Stimulated activated naive B cell treated with anti-CD40 and anti-IgM and Interleukin-4, amounts not matched to agents 10 μg/mL and 1 μg/mL and 100 μg/mL, for 72 hours (primary cell): Measurements from ENCODE around the gene STK39.

ENCODE experiments used
- ATAC-seq, 2 donors: fragments of 150-1000 bp; cut with Tn5 transposase; replicated peaks; 2 replicates each; pipeline ENCODE4 v1.10.0; 2021; ENCODE audit warnings: moderate library complexity in 1 of 2
- DNase-seq: peaks from one replicate; pipeline ENCODE4 v3.0.0; 2021
- H3K27ac Mint-ChIP-seq: one replicate; pipeline ENCODE4 v1.8.0; 2022; ENCODE audit warnings: mild to moderate bottlenecking, mixed read lengths
- H3K27me3 Mint-ChIP-seq, 2 donors: one replicate each; pipeline ENCODE4 v1.8.0; 2022; ENCODE audit warnings: mixed read lengths in 2 of 2
- H3K36me3 Mint-ChIP-seq, 2 donors: one replicate each; pipeline ENCODE4 v1.8.0; 2022; ENCODE audit warnings: mixed read lengths in 2 of 2, mild to moderate bottlenecking in 1 of 2
- H3K4me1 Mint-ChIP-seq, 2 donors: one replicate each; pipeline ENCODE4 v1.8.0; 2022; ENCODE audit warnings: mixed read lengths in 2 of 2, mild to moderate bottlenecking in 1 of 2
- H3K4me3 Mint-ChIP-seq, 2 donors: one replicate each; pipeline ENCODE4 v1.8.0; 2022; ENCODE audit warnings: mild to moderate bottlenecking in 2 of 2, mixed read lengths in 2 of 2, moderate library complexity in 1 of 2
- H3K9me3 Mint-ChIP-seq, 2 donors: one replicate each; pipeline ENCODE4 v1.8.0; 2022; ENCODE audit warnings: mixed read lengths in 2 of 2, mild to moderate bottlenecking in 1 of 2

The STK39 gene

DNA sequence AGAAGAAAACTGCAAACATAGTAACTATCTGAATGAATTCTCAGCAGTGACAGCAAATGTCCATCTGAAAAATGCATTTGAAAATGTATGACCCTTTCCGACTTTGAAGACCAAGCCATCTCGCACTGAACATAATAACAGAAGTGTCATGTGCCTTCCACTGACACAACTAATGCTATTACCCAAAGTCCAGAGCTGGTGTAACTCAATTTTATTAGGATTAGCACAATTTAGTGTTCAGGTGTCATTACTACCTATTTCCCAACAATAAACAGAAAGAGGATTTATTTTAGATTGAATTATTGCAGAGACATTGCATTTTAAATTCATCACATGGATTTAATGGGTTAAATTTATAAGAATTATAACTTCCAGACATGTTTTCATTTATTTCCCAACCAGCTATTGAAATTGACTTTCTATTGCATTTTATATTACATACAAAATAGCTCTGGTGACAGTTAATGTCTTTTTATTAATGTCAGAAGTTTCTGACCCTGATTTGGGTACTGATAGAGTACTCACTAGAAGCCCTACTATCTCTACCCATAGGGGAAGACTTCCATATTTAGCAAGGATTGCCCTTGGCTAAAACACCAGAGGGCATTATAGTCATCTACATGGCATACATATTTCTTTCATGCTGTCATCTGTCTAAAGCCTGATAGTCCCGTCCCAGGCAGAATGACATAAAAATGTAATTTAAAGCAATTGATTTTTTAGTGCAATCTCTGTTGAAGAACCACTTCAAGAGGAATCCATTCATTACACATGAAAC, 7.0 kb upstream of the STK39 start:
- ATAC-seq (no peak), DNase-seq (no peak)
- H3K4me3 Mint-ChIP-seq, result no peak overlapping the region
- peaks cover 3 to 9% of the 10 kb centered on the region in 2 donors for H3K36me3 Mint-ChIP-seq
- no peaks in the 10 kb centered on the region for H3K27me3 Mint-ChIP-seq
- H3K4me1 Mint-ChIP-seq, result peaks cover 0 to 2% of the 10 kb centered on the region in 2 donors
- H3K27ac Mint-ChIP-seq, result no peak overlapping the region
- H3K9me3 Mint-ChIP-seq, result peaks cover 8 to 11% of the 10 kb centered on the region in 2 donors

DNA sequence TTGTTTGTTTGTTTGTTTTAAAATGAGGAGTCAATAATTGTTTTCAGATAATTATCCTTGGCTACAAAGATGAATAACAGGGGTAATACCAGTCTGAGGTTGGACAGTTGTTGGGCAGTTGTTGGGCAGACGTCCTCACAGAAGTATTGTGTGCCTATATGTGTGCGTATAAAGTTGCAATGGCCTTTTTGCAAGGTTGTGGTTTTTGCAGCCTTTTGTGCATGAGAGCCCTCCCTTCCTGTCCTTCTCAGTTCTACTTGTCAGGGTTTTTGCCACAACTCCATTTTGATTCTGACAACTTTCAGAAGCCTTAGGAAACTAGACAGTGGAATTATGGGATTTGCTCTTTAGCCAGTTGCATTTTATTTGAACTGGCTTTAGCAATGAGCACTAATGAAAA, 6.0 kb upstream of the STK39 start:
- H3K27me3 Mint-ChIP-seq, result no peaks in the 10 kb centered on the region
- DNase-seq, result no peak

DNA sequence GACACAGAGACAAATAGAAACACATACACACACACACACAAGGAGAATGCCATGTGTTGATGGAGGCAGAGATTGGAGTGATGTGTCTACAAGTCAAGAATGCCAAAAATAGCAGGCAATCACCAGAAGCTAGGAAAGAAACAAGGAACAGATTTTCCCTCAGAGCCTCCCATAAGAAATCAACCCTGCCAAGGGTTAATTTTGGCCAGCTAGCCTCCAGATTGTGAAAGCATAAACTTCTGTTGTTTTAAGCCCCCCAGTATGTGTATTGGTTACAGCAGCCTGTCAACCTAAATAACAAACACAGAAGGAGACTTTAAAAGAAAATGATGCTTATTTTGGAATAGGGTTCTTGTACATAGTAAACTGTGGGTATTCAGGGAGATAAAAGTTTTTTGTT, 5.6 kb upstream of the STK39 start:
- Mint-ChIP-seq H3K36me3 (peaks cover 0 to 3% of the 10 kb centered on the region in 2 donors), H3K9me3 (no peaks in the 10 kb centered on the region), H3K4me3 (no peak overlapping the region), H3K27ac (no peak overlapping the region), H3K4me1 (peaks cover 0 to 2% of the 10 kb centered on the region in 2 donors), H3K27me3 (no peaks in the 10 kb centered on the region)
- ATAC-seq (no peak), DNase-seq (no peak)

More for the DNA sequence above, 6.0 kb upstream of the STK39 start:
- no peak overlapping the region for H3K27ac Mint-ChIP-seq
- peaks cover 0 to 2% of the 10 kb centered on the region in 2 donors for H3K4me1 Mint-ChIP-seq
- no peak for ATAC-seq
- H3K36me3 Mint-ChIP-seq, result peaks cover 1 to 3% of the 10 kb centered on the region in 2 donors
- H3K4me3 Mint-ChIP-seq, result no peak overlapping the region
- peaks cover 0 to 3% of the 10 kb centered on the region in 2 donors for H3K9me3 Mint-ChIP-seq

DNA sequence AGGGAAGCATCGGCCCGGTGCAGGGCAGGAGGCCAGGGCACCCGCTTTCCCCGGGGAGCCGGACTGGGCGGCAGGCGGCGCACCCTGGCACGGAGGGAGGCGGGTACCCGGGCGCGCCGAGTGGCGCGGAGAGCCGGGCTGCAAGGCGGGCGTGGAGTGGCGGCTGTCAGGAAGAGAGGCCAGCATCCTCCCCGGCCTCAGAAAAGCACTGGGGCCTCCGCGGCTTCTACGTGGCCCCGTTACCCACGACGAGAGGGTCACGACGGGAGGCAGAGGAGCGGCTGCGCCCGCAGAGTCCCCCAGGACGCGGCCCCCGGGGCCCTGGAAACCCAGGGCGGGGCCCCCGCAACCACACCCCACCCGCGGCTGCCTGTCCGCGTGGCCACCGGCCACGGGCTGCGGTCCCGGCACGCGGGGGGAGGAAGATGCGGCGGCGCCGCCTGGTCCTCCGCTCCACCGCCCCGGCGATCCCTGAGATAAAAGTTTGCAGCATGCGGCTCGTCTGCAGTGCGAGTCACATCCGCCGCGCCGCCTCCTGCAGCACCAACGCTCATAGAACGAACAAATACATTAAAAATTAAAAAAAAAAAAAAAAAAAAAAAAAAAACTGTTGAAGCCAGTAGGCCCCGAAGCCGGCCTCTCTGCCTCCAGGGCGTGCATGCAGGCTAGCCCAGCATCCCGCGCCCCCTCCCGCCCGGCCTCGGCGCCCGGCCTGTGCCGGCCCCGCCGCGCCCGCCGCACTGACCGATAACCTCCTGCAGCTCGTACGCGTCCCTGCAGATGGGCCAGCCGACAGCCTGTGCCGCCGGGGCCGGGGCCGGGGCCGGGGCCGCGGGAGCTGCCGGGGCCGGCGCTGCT, 683 bp downstream of the STK39 start:
- Mint-ChIP-seq H3K4me1 (peaks cover 6 to 8% of the 10 kb centered on the region in 2 donors), H3K36me3 (peaks cover 2 to 6% of the 10 kb centered on the region in 2 donors), H3K27ac (peak overlapping the region; percentile 93), H3K27me3 (no peaks in the 10 kb centered on the region), H3K9me3 (no peaks in the 10 kb centered on the region), H3K4me3 (peak overlapping the region; percentile 85 to 93)
- ATAC-seq (peak; percentile 66 to 70), DNase-seq (peak; percentile 64)

DNA sequence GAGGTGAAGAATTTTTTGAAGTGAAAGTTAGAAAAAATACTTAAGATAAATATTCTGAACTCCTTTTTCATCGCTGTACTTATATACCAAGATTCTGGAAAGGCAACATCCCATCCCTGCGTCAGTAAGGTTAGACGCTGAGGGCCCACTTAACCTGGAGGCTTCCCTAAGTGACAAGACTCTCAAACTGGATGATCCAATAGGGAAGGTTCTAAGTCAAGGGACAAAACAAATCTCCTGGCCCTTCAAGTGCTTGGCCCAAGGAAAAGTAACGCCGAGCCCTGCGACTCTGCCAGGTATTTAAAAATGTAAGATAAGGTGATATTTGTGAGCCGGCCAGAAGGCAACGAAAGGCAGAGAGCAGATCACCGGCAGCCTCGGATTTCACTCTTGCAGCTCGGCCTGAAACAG, 1.3 kb downstream of the STK39 start:
- ATAC-seq, result no peak
- H3K27me3 Mint-ChIP-seq, result no peaks in the 10 kb centered on the region
- no peaks in the 10 kb centered on the region for H3K9me3 Mint-ChIP-seq
- peaks cover 2 to 6% of the 10 kb centered on the region in 2 donors for H3K36me3 Mint-ChIP-seq
- H3K27ac Mint-ChIP-seq, result peak overlapping the region; percentile 87
- DNase-seq, result no peak
- H3K4me3 Mint-ChIP-seq, result peak overlapping the region; percentile 85 to 93
- peaks cover 6 to 8% of the 10 kb centered on the region in 2 donors for H3K4me1 Mint-ChIP-seq

DNA sequence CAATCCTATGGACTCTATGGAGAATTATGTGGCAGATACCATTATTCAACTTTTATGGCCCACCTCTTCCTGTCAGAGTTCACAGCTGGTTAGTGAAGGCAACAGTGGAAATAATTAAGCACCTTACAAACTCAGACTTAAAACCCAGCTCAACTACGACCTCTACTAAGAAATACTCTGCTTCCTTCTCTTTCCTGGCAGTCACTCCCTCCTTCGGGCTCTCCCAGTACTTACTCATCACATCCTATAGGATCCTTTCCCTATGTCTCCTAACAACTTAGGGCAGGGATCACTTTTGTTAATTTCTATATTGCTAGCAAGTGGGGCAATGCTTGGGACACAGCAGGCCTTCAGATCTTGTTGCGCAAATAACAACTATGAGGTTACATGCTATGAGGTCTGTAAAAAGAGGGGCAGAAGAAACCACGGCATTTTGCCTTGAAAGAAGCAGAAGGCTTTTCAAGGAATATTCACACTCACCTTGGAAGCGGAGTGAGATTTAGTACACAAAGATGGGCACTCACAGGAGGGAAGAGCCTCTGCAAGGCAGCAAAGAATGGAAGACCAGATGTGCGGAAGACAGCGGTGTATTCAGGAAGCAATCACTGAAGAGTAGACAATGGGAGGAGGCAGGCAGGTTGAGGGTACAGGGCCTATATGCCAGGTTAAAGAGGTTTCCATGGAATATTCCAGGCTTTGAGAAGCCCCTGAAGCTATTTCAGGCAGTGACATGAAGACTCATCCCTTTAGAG, 2.1 kb downstream of the STK39 start:
- peaks cover 6 to 8% of the 10 kb centered on the region in 2 donors for H3K4me1 Mint-ChIP-seq
- H3K27ac Mint-ChIP-seq, result no peak overlapping the region
- peaks cover 2 to 6% of the 10 kb centered on the region in 2 donors for H3K36me3 Mint-ChIP-seq
- peak overlapping the region; percentile 21 to 26 for H3K4me3 Mint-ChIP-seq
- no peaks in the 10 kb centered on the region for H3K9me3 Mint-ChIP-seq
- DNase-seq (no peak), ATAC-seq (no peak)
- no peaks in the 10 kb centered on the region for H3K27me3 Mint-ChIP-seq

DNA sequence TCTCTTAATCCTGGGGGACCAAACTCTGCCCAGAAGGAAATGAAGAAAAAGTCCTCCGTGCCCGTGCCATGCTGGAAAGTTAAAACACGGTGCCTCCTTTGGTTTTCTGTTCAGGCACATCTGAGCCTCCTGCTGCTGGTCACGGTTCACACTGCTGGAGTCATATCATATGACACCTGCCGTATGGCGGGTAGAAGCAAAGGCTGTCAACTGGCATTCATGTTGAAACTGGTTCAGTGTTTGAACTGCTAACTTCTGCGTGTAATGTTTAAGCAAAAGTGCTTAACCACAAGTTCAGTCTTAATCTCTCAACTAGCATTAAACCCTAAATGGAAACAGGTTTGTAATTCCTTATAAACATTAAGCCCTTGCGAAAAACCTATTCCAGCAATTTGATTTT, 3.1 kb downstream of the STK39 start:
- peaks cover 2 to 6% of the 10 kb centered on the region in 2 donors for H3K36me3 Mint-ChIP-seq
- no peak overlapping the region for H3K4me3 Mint-ChIP-seq
- no peaks in the 10 kb centered on the region for H3K27me3 Mint-ChIP-seq
- no peaks in the 10 kb centered on the region for H3K9me3 Mint-ChIP-seq
- peak overlapping the region; percentile 37 for H3K27ac Mint-ChIP-seq
- peaks cover 6 to 8% of the 10 kb centered on the region in 2 donors for H3K4me1 Mint-ChIP-seq
- DNase-seq (no peak), ATAC-seq (no peak)

DNA sequence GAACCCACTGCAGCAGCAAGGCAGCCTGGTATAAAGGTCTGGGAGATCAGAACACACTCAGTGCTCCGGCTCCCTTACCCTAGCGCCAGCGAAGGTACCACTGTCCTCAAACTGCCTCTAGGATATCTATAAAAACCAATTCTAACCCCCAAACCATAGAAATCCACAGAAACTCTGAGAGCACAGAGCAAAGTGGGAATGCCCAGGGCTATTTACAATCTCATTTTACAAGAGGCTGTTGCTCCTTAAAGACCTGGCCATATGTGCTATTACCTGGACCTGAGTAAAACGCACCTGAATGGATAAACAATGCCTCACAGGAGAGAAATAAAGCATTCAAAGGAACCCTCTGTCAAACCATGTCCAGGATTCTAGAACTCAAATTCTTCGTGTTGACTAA, 4.3 kb downstream of the STK39 start:
- H3K27ac Mint-ChIP-seq, result no peak overlapping the region
- no peak overlapping the region for H3K4me3 Mint-ChIP-seq
- no peaks in the 10 kb centered on the region for H3K27me3 Mint-ChIP-seq
- H3K9me3 Mint-ChIP-seq, result no peaks in the 10 kb centered on the region
- peaks cover 6 to 11% of the 10 kb centered on the region in 2 donors for H3K4me1 Mint-ChIP-seq
- ATAC-seq (no peak), DNase-seq (no peak)
- peaks cover 2 to 6% of the 10 kb centered on the region in 2 donors for H3K36me3 Mint-ChIP-seq

DNA sequence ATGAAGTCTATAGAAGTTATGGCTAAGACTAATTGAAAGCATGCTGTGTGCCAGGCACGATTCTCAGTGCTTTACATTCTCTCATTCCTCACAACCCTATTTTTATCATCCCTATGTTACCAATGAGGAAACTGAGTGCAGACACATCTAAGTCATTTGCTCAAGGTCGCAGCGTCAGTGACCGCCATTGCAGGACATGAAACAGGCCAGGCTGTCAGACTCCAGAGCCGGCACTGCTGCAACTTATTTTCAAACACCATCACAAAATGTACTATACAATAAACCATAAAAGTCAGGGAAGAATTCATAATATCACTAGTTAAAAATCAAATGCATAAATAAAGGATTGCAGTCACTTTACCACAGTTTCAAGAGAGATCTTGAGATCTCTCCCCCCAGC, 5.6 kb downstream of the STK39 start:
- no peak overlapping the region for H3K4me3 Mint-ChIP-seq

DNA sequence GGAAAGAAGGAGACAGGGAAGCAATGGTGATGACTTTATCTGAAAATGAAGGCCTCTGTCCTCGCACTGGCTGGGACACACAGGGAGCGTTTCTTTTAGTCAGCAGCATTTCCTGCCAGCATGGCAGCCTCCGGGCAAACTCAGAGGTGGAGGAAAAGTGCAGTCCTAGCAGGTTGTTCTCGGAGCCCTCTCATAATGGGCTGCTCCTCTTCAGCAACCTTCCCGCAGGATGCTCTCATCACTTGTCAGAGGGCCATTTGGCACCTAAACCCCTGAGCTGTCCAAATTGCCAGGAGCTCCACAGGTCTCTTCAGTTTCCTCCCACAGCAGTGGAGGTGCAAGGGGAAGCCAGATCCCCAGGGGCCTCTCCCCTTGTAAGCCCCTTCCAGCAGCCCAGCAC, 6.2 kb downstream of the STK39 start:
- no peaks in the 10 kb centered on the region for H3K27me3 Mint-ChIP-seq
- H3K27ac Mint-ChIP-seq, result no peak overlapping the region
- H3K9me3 Mint-ChIP-seq, result no peaks in the 10 kb centered on the region
- peaks cover 4 to 10% of the 10 kb centered on the region in 2 donors for H3K36me3 Mint-ChIP-seq
- H3K4me1 Mint-ChIP-seq, result peaks cover 8 to 16% of the 10 kb centered on the region in 2 donors
- DNase-seq (no peak), ATAC-seq (no peak)
- no peak overlapping the region for H3K4me3 Mint-ChIP-seq

More for the DNA sequence above, 5.6 kb downstream of the STK39 start:
- H3K27ac Mint-ChIP-seq, result no peak overlapping the region
- ATAC-seq, result no peak
- DNase-seq, result no peak
- H3K27me3 Mint-ChIP-seq, result no peaks in the 10 kb centered on the region
- H3K36me3 Mint-ChIP-seq, result peaks cover 4 to 10% of the 10 kb centered on the region in 2 donors
- H3K4me1 Mint-ChIP-seq, result peaks cover 8 to 16% of the 10 kb centered on the region in 2 donors
- no peaks in the 10 kb centered on the region for H3K9me3 Mint-ChIP-seq

DNA sequence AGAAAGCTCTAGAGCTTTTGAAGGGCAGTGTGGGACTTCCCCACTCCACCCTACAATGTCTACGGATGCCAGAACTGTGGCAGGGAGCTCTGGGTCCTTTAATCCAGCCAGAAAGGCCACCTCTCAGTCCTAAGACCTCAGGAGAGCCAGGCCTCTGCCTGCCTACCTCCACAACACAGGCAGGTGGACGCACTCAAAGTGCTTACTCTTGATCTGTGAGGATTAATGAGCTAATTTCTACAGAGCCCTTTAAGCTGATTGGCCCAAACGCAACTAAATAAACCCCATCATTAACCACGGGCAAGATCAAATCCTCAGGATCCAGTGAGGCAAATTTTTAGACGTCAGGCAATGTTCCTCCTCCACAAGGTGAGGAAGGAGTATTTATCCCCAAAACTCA, 8.1 kb downstream of the STK39 start:
- Mint-ChIP-seq H3K4me1 (peaks cover 6 to 12% of the 10 kb centered on the region in 2 donors), H3K27ac (no peak overlapping the region), H3K9me3 (no peaks in the 10 kb centered on the region), H3K36me3 (peaks cover 2 to 5% of the 10 kb centered on the region in 2 donors), H3K27me3 (no peaks in the 10 kb centered on the region), H3K4me3 (no peak overlapping the region)
- ATAC-seq, result no peak
- DNase-seq, result no peak

DNA sequence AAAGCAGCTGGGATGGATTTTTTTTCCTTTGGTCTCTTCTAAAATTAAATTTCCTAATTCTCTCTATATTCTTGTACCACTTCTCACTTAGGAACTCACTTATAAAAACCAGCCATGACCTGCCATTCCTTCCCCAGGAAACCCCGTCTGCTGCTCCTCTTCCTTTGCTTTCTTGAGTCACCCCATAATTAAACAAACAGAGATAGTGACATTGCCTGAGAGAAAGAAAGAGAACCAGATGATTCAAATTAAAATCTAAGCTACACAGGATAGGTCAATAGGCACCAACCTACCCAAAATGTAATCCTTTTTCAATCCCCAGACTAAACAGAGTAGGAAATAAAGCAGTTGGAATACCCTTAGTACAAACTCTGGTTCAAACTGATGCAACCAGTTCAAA, 9.7 kb downstream of the STK39 start:
- DNase-seq (no peak), ATAC-seq (no peak)
- Mint-ChIP-seq H3K9me3 (no peaks in the 10 kb centered on the region), H3K36me3 (peaks cover 2 to 5% of the 10 kb centered on the region in 2 donors), H3K4me1 (peaks cover 6 to 14% of the 10 kb centered on the region in 2 donors), H3K27ac (no peak overlapping the region), H3K4me3 (no peak overlapping the region), H3K27me3 (no peaks in the 10 kb centered on the region)

DNA sequence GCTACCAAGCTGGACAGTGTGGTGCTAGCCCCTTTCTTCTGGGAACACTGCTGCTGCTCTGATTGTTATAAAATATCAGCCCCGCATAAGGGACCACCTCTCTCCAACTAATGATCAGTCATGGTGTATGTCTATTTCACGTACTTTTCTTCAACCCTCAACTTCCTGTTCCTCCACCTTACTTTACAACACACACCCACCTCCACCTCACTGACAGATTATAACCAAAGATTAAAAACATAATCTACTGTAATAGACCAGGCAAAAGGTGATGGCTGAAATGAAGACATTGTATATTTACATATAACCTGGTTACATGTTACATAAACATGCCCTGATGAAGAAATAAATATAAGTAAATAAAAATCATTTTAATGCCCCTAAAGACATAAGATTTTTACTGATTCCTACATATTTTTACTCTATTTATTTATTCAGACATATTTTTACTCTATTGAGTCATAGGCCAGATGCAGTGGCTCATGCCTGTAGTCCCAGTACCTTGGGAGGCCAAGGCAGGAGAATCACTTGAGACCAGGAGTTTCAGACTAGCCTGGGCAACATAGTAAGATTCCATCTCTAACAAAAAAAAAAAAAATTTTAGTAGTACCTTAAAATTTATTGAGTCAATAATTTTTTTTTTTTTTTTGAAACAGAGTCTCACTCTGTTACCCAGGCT, 12.8 kb downstream of the STK39 start:
- H3K36me3 Mint-ChIP-seq, result peaks cover 12 to 21% of the 10 kb centered on the region in 2 donors
- H3K27me3 Mint-ChIP-seq, result no peaks in the 10 kb centered on the region
- peaks cover 6 to 14% of the 10 kb centered on the region in 2 donors for H3K4me1 Mint-ChIP-seq
- ATAC-seq, result no peak
- no peak overlapping the region for H3K4me3 Mint-ChIP-seq
- no peak overlapping the region for H3K27ac Mint-ChIP-seq
- DNase-seq, result no peak
- peaks cover 0 to 3% of the 10 kb centered on the region in 2 donors for H3K9me3 Mint-ChIP-seq
